HEK293T (cell line): ENCODE results near the gene MLLT10.

Experiments
- CTBP1 ChIP-seq: fragments of 450-650 bp; IDR thresholded peaks from 2 replicates; pipeline ENCODE4 v1.6.1; 2016; ENCODE audit warnings: borderline replicate concordance
- ELF4 ChIP-seq: fragments of 450-650 bp; IDR thresholded peaks from 2 replicates; pipeline ENCODE4 v1.6.1; 2017; ENCODE audit warnings: antibody characterized with exemption
- FOXM1 ChIP-seq: fragments of 450-650 bp; IDR thresholded peaks from 2 replicates; pipeline ENCODE4 v1.6.1; 2017; ENCODE audit warnings: mild to moderate bottlenecking, borderline replicate concordance
- NFRKB ChIP-seq: fragments of 450-650 bp; IDR thresholded peaks from 2 replicates; pipeline ENCODE4 v1.6.1; 2016; ENCODE audit warnings: mild to moderate bottlenecking, moderate library complexity
- SP1 ChIP-seq: fragments of 450-650 bp; IDR thresholded peaks from 2 replicates; pipeline ENCODE4 v1.6.1; 2017
- SUZ12 ChIP-seq: fragments of 450-650 bp; IDR thresholded peaks from 2 replicates; pipeline ENCODE4 v1.6.1; 2016; ENCODE audit warnings: mild to moderate bottlenecking
- TARDBP ChIP-seq: fragments of 450-650 bp; IDR thresholded peaks from 2 replicates; pipeline ENCODE4 v1.6.1; 2016
- ZNF384 ChIP-seq: fragments of 450-650 bp; IDR thresholded peaks from 2 replicates; pipeline ENCODE4 v1.6.1; 2016
- TF ChIP-seq, protein P1 (sequence below): fragments of 450-650 bp; IDR thresholded peaks from 2 replicates; pipeline ENCODE4 v1.6.1; 2016

DNA sequence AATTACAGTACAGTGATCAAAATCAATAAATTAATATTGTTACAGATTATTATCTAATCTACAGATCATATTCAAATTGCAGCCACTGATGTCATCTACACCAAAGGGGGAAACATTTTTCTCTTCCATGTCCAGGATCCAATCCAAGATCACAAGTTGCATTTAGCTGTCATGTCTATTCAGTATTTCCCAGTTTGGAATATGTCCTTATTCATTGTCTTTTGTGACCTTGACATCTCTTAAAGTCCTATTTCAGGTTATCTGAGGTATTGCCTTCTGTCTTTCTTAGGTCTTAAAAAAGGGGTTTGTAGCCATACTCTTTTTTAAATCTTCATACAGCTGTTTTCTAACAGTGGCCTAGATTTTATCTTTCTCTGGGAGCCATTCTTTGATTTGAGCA, 93.3 kb downstream of the MLLT10 start:
- TF ChIP-seq SP1: no peak
- TF ChIP-seq ZNF384: no peak
- TF ChIP-seq TARDBP: no peak
- TF ChIP-seq ELF4: no peak
- no peak for TF ChIP-seq CTBP1
- TF ChIP-seq NFRKB: no peak
- TF ChIP-seq, protein P1, sequence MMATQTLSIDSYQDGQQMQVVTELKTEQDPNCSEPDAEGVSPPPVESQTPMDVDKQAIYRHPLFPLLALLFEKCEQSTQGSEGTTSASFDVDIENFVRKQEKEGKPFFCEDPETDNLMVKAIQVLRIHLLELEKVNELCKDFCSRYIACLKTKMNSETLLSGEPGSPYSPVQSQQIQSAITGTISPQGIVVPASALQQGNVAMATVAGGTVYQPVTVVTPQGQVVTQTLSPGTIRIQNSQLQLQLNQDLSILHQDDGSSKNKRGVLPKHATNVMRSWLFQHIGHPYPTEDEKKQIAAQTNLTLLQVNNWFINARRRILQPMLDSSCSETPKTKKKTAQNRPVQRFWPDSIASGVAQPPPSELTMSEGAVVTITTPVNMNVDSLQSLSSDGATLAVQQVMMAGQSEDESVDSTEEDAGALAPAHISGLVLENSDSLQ: no peak
- no peak for TF ChIP-seq SUZ12
- no peak for TF ChIP-seq FOXM1
